Erythroblast (primary cell): ENCODE data around the gene STOX1.

ENCODE experiments used
- GATA1 ChIP-seq: IDR thresholded peaks from 2 replicates; pipeline ENCODE4 v1.6.1; 2011; ENCODE audit warnings: low read depth, mild to moderate bottlenecking, control low read depth, low read length, moderate library complexity
- POLR2A ChIP-seq: IDR thresholded peaks from 2 replicates; pipeline ENCODE4 v1.6.1; 2011; ENCODE audit warnings: mild to moderate bottlenecking, low read length

DNA sequence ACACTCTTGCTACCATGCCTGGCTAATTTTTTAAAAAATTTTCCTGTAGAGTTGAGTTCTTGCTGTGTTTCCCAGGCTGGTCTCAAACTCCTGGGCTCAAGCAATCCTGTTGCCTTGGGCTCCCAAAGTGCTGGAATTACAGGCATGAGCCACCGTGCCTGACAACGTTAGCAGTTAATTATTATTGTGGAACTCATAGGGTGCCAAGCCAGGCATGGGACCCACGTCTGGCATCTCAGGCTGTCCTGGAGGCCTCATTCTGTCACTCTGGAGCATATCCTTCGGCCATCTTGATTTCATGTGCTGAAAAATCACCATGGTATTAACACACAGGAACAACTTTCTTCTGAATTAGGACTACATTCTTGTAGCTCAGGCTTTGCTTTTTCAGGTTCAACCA is 21.5 kb downstream of the STOX1 start:
- TF ChIP-seq POLR2A (no peak), GATA1 (no peak)
